GM12891 (cell line): ENCODE data around the gene COL7A1.

Experiments
- POLR2A ChIP-seq: IDR thresholded peaks from 2 replicates; pipeline ENCODE4 v1.6.1; 2011; ENCODE audit warnings: low read depth, low read length, control low read depth
- POLR2AphosphoS5 ChIP-seq: IDR thresholded peaks from 2 replicates; pipeline ENCODE4 v1.6.1; 2011; ENCODE audit warnings: low read depth, low read length, control low read depth
- POU2F2 ChIP-seq: IDR thresholded peaks from 2 replicates; pipeline ENCODE4 v1.6.1; 2011; ENCODE audit warnings: low read depth, mild to moderate bottlenecking, control low read depth, low read length, moderate library complexity
- TAF1 ChIP-seq: IDR thresholded peaks from 2 replicates; pipeline ENCODE4 v1.6.1; 2011; ENCODE audit warnings: low read depth, low read length, control low read depth

DNA sequence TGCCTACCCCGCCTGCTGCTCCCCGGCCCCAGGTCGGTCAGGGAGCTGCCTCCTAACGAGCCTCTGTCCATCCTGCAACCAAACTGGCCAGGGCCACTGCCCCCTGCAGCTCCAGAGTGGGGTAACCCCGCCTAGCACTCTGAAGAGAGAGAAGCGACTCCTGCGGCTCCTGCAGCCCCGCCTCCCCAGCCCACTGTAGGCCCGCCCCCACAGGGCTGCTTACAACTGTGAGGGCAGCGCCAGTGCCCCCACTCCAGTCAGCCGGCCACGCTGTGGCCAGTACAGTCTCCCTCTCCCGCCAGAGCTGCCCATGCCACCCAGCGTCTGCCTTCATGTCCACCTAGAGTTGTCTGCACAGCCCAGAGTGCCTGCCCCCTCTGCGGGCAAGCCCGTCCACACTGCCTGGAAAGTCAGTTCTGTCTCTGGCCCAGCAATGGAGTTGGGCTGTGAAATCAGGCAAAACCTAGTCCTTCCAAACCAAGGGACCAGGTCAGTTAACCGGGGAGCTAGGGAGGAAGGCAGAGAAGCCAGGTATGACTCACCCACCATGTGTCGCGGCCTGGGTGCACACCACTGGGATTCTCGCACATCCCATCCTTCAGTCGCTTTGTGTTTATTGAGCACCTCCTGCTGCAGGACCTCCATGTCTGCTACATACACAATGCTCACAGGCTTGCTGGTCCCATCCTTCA, 33.9 kb downstream of the COL7A1 start:
- no peak for TF ChIP-seq POLR2A
- TF ChIP-seq POLR2AphosphoS5: no peak
- TF ChIP-seq TAF1: no peak
- no peak for TF ChIP-seq POU2F2
